Ishikawa (cell line): ENCODE measurements around the gene KLHDC8A.

Experiments used
- CEBPB ChIP-seq: IDR thresholded peaks from 2 replicates; pipeline ENCODE4 v1.6.1; 2012
- CREB1 ChIP-seq: IDR thresholded peaks from 2 replicates; pipeline ENCODE4 v1.6.1; 2012; ENCODE audit warnings: low read depth
- EGR1 ChIP-seq: IDR thresholded peaks from 2 replicates; pipeline ENCODE4 v1.6.1; 2012
- EP300 ChIP-seq: IDR thresholded peaks from 2 replicates; pipeline ENCODE4 v1.6.1; 2012; ENCODE audit warnings: borderline replicate concordance
- FOXM1 ChIP-seq: IDR thresholded peaks from 2 replicates; pipeline ENCODE4 v1.6.1; 2012; ENCODE audit warnings: low read depth, borderline replicate concordance
- MAX ChIP-seq: IDR thresholded peaks from 2 replicates; pipeline ENCODE4 v1.6.1; 2012
- NFIC ChIP-seq: IDR thresholded peaks from 2 replicates; pipeline ENCODE4 v1.6.1; 2012
- RAD21 ChIP-seq: IDR thresholded peaks from 2 replicates; pipeline ENCODE4 v1.6.1; 2012; ENCODE audit warnings: low read depth
- REST ChIP-seq: IDR thresholded peaks from 2 replicates; pipeline ENCODE4 v1.6.1; 2012; ENCODE audit warnings: low read depth, mild to moderate bottlenecking
- TAF1 ChIP-seq: IDR thresholded peaks from 2 replicates; pipeline ENCODE4 v1.6.1; 2012; ENCODE audit warnings: low read depth, mild to moderate bottlenecking
- TCF12 ChIP-seq: IDR thresholded peaks from 2 replicates; pipeline ENCODE4 v1.6.1; 2012; ENCODE audit warnings: low read depth
- TEAD4 ChIP-seq: IDR thresholded peaks from 2 replicates; pipeline ENCODE4 v1.6.1; 2012
- YY1 ChIP-seq: IDR thresholded peaks from 2 replicates; pipeline ENCODE4 v1.6.1; 2012; ENCODE audit warnings: low read depth
- ZBTB7A ChIP-seq: IDR thresholded peaks from 2 replicates; pipeline ENCODE4 v1.6.1; 2012; ENCODE audit warnings: low read depth
- TF ChIP-seq, protein P1 (sequence below): IDR thresholded peaks from 2 replicates; pipeline ENCODE4 v1.6.1; 2012

KLHDC8A gene

GRCh38 chr1:205328476-205328875, 28.2 kb downstream of the KLHDC8A start:
- peak; percentile 62; the same call in 1 of the 2 replicates for TF ChIP-seq EP300
- peak; percentile 80 for TF ChIP-seq TEAD4
- peak; percentile 66; the same call in 1 of the 2 replicates for TF ChIP-seq TCF12
- TF ChIP-seq MAX: no peak
- TF ChIP-seq YY1: no peak
- TF ChIP-seq NFIC: peak; percentile 58

DNA sequence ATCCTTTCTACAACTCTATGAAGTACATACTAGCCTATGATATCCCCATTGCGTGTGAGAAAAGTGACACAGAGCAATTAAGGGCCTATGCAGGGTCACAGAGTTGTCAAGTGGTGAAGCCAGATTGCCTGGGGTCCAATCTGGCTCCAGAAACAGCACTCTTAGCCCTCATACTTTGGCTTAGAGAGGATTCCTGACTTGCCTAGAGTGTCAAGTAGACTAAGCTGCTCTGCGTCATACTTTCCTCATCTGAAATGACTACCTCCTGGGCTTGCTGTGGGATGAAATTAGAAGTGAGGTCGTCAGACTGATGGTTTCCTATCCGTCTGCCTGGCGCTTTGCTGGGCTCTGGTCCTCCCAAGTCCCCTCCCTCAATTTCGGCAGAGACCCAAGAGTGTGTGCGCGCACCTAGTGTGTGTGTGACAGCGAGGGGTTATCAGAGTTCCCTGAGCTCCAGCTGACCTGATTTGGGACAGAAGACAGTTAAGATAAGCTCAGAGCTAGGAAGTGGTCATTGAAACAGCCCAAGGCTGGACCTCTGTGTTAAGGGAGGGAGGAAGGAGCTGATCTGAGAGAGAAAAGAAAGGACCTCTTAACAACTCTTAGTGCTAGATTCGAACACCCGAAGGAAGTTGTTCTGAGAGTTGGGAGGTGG, 29.8 kb downstream of the KLHDC8A start:
- TF ChIP-seq CEBPB (no peak), YY1 (no peak), CREB1 (no peak), TCF12 (no peak), MAX (no peak), NFIC (no peak), ZBTB7A (no peak), TAF1 (no peak), RAD21 (no peak), EP300 (no peak), EGR1 (no peak), REST (no peak), FOXM1 (no peak), TEAD4 (no peak)
- TF ChIP-seq, protein P1, sequence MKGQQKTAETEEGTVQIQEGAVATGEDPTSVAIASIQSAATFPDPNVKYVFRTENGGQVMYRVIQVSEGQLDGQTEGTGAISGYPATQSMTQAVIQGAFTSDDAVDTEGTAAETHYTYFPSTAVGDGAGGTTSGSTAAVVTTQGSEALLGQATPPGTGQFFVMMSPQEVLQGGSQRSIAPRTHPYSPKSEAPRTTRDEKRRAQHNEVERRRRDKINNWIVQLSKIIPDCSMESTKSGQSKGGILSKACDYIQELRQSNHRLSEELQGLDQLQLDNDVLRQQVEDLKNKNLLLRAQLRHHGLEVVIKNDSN: no peak

DNA sequence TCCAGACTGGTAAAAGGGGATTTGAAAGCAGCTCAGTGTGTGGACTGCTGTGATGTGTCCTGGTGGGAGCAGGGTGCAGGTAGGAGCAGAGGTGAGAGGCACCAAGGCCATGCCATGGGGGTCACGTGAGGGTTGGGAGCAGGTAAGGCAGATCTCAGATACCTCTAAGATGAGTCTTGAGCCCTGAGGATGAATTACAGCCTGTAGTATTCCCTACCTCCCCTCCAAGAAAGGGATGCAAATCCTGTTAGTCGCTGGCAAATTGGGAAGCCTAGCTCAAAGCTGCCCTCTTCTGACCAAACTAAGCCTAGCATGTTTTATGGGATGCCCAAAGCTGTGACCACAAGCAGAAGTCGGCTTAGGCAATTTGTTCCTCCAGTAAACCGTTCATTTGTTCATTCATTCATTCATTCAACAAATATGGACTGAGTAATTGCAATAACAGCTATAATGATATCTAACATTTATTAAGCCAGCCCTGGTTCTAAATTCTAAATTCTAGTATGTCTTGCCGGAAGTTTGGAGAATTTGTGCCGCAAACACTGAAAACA, 31.3 kb downstream of the KLHDC8A start:
- TF ChIP-seq, protein P1: peak; percentile 79
- TF ChIP-seq TEAD4: no peak
- peak; percentile 99 for TF ChIP-seq RAD21

- TF ChIP-seq TEAD4 (peak; percentile 73), CEBPB (no peak), EP300 (peak; percentile 81; the same call in 1 of the 2 replicates), EGR1 (no peak), TAF1 (no peak), MAX (no peak), FOXM1 (peak; percentile 22; the same call in 1 of the 2 replicates), ZBTB7A (no peak), TCF12 (peak; percentile 83), RAD21 (no peak), REST (no peak), YY1 (no peak), CREB1 (no peak), NFIC (peak; percentile 64)
- TF ChIP-seq, protein P1: peak; percentile 77
Observed at GRCh38 chr1:205324781-205325180, 31.9 kb downstream of the KLHDC8A start.

GRCh38 chr1:205323794-205324193, 32.9 kb downstream of the KLHDC8A start:
- TF ChIP-seq RAD21: no peak
- no peak for TF ChIP-seq EP300
- no peak for TF ChIP-seq TAF1
- TF ChIP-seq EGR1: no peak
- TF ChIP-seq TCF12: no peak
- no peak for TF ChIP-seq CREB1
- TF ChIP-seq YY1: no peak
- no peak for TF ChIP-seq MAX
- no peak for TF ChIP-seq TEAD4
- TF ChIP-seq REST: no peak
- no peak for TF ChIP-seq ZBTB7A
- no peak for TF ChIP-seq FOXM1
- TF ChIP-seq CEBPB: no peak
- TF ChIP-seq NFIC: no peak
- TF ChIP-seq, protein P1: no peak
